ENCODE measurements around the gene SCAP. TPM values are rescaled to one million over a fixed set of nuclear protein-coding genes. Genes with fewer than 3 reads are reported as not detected.

The SCAP gene
- polyA plus RNA-seq, 2 donors, result 36.4 to 50.2 TPM

GRCh38 chr3:47365213-47366153 lies 110.3 kb downstream of the SCAP start:
- no peaks in the 10 kb centered on the region for H3K36me3 ChIP-seq (ENCODE audit: control insufficient read depth in 2 of 2, insufficient read depth in 2 of 2, low read length in 1 of 2)
- H3K4me3 ChIP-seq (ENCODE audit: low read depth in 1 of 2, low read length in 2 of 2), result no peak overlapping the region
- no peaks in the 10 kb centered on the region for H3K4me1 ChIP-seq (ENCODE audit: control insufficient read depth in 2 of 2, insufficient read depth in 2 of 2, low read length in 1 of 2)
- H3K27ac ChIP-seq (ENCODE audit: low read depth in 2 of 2, low read length in 1 of 2), result no peak overlapping the region
- no peaks in the 10 kb centered on the region for H3K9me3 ChIP-seq (ENCODE audit: control insufficient read depth in 2 of 2, insufficient read depth in 1 of 2, low read depth in 1 of 2, low read length in 1 of 2)
- WGBS, 2 donors, result 51 to 53% methylated on average over 11 of the region's 11 CpGs
- H3K27me3 ChIP-seq (ENCODE audit: control insufficient read depth in 1 of 2, insufficient read depth in 2 of 2, low read length in 2 of 2), result no peaks in the 10 kb centered on the region

Other genes with a start within 250 kb of the SCAP start
- 1 to 10 TPM; 3.5 to 6.6 TPM for gene KIF9, start 193.1 kb downstream of the SCAP start, polyA plus RNA-seq
- gene KLHL18, start 193.0 kb downstream of the SCAP start, polyA plus RNA-seq, result 10 to 100 TPM; 22.6 to 28.9 TPM
- gene PTPN23, start 94.9 kb downstream of the SCAP start, polyA plus RNA-seq, result 10 to 100 TPM; 12.2 to 26.7 TPM
- 10 to 100 TPM; 18.9 to 24.7 TPM for gene ELP6, start 37.8 kb upstream of the SCAP start, polyA plus RNA-seq
- gene CSPG5, start 102.9 kb upstream of the SCAP start, polyA plus RNA-seq, result under 1 TPM; 0.12 to 0.40 TPM